HEK293 (cell line): ENCODE measurements around the gene ST8SIA4.

Source experiments
- BCL11B ChIP-seq: fragments of 450-650 bp; formaldehyde crosslinking; IDR thresholded peaks from 2 replicates; pipeline ENCODE4 v1.5.1; 2016; ENCODE audit warnings: low read depth, missing biosample characterization, missing genetic modification characterization
- CTCF ChIP-seq: fragments of 450-650 bp; formaldehyde crosslinking; IDR thresholded peaks from 2 replicates; pipeline ENCODE4 v1.5.1; 2016; ENCODE audit warnings: missing biosample characterization, missing genetic modification characterization
- ELK4 ChIP-seq: IDR thresholded peaks from 2 replicates; pipeline ENCODE4 v1.6.1; 2011; ENCODE audit warnings: mild to moderate bottlenecking, low read depth, low read length, borderline replicate concordance
- HOXD13 ChIP-seq: sonication (generic); formaldehyde crosslinking; IDR thresholded peaks from 2 replicates; pipeline ENCODE4 v1.8.0; 2022; ENCODE audit warnings: missing genetic modification reagents, borderline replicate concordance
- KLF16 ChIP-seq: fragments of 450-650 bp; formaldehyde crosslinking; IDR thresholded peaks from 2 replicates; pipeline ENCODE4 v1.5.1; 2017; ENCODE audit warnings: missing biosample characterization, missing genetic modification characterization
- PBX3 ChIP-seq: sonication (generic); formaldehyde crosslinking; IDR thresholded peaks from 2 replicates; pipeline ENCODE4 v1.8.1; 2022; ENCODE audit warnings: mild to moderate bottlenecking, moderate library complexity, missing genetic modification reagents
- ZBTB49 ChIP-seq: fragments of 450-650 bp; formaldehyde crosslinking; IDR thresholded peaks from 2 replicates; pipeline ENCODE4 v1.5.1; 2016; ENCODE audit warnings: missing biosample characterization, missing genetic modification characterization, low read depth
- ZNF140 ChIP-seq: fragments of 450-650 bp; formaldehyde crosslinking; IDR thresholded peaks from 2 replicates; pipeline ENCODE4 v1.5.1; 2016; ENCODE audit warnings: missing biosample characterization, missing genetic modification characterization
- ZNF221 ChIP-seq: fragments of 450-650 bp; formaldehyde crosslinking; IDR thresholded peaks from 2 replicates; pipeline ENCODE4 v1.5.1; 2017; ENCODE audit warnings: missing biosample characterization, missing genetic modification characterization, borderline replicate concordance
- ZNF704 ChIP-seq: fragments of 450-650 bp; formaldehyde crosslinking; IDR thresholded peaks from 2 replicates; pipeline ENCODE4 v1.5.1; 2016; ENCODE audit warnings: missing biosample characterization, missing genetic modification characterization
- ZNF791 ChIP-seq: fragments of 450-650 bp; formaldehyde crosslinking; IDR thresholded peaks from 2 replicates; pipeline ENCODE4 v1.5.1; 2016; ENCODE audit warnings: missing biosample characterization, missing genetic modification characterization

GRCh38 chr5:100772548-100772947 lies 130.5 kb downstream of the ST8SIA4 start:
- no peak for TF ChIP-seq KLF16 (tag by site-specific recombination)
- no peak for TF ChIP-seq CTCF
- no peak for TF ChIP-seq ZNF704 (tag by site-specific recombination)
- TF ChIP-seq ZNF140 (tag by site-specific recombination): no peak
- TF ChIP-seq HOXD13 (CRISPR knock-in tag): no peak
- no peak for TF ChIP-seq ELK4
- no peak for TF ChIP-seq ZNF791 (tag by site-specific recombination)
- no peak for TF ChIP-seq PBX3 (CRISPR knock-in tag)
- no peak for TF ChIP-seq ZNF221 (tag by site-specific recombination)
- no peak for TF ChIP-seq ZBTB49
- no peak for TF ChIP-seq BCL11B
